DOHH2 (cell line): Measurements from ENCODE around the gene APAF1.

Experiments
- H3F3A ChIP-seq: fragments of 200-600 bp; sonication (generic), shearing (Covaris generic); 2 replicates; pipeline ENCODE4 v1.6.0; 2016; ENCODE audit warnings: antibody characterized with exemption, mild to moderate bottlenecking; ENCODE audit not compliant: control insufficient read depth, insufficient read depth
- H3K27ac ChIP-seq: fragments of 200-600 bp; sonication (generic); 2 replicates; pipeline ENCODE4 v1.5.1; 2014; ENCODE audit warnings: low read depth, mild to moderate bottlenecking, low read length, moderate library complexity
- H3K27me3 ChIP-seq: fragments of 200-600 bp; sonication (generic); 2 replicates; pipeline ENCODE4 v1.6.1; 2014; ENCODE audit warnings: mild to moderate bottlenecking, low read length, mixed read lengths; ENCODE audit not compliant: control insufficient read depth
- H3K36me3 ChIP-seq: fragments of 200-600 bp; sonication (generic); 2 replicates; pipeline ENCODE4 v1.6.1; 2014; ENCODE audit warnings: mild to moderate bottlenecking, low read length, moderate library complexity, mixed read lengths; ENCODE audit not compliant: control insufficient read depth
- H3K4me1 ChIP-seq: fragments of 200-600 bp; sonication (generic); 2 replicates; pipeline ENCODE4 v1.6.1; 2014; ENCODE audit warnings: mild to moderate bottlenecking, low read length, mixed read lengths; ENCODE audit not compliant: control insufficient read depth
- H3K4me2 ChIP-seq: fragments of 200-600 bp; sonication (generic); 2 replicates; pipeline ENCODE4 v1.6.0; 2014; ENCODE audit warnings: mild to moderate bottlenecking, low read length, moderate library complexity
- H3K4me3 ChIP-seq: fragments of 200-600 bp; sonication (generic); 2 replicates; pipeline ENCODE4 v1.5.1; 2014; ENCODE audit warnings: mild to moderate bottlenecking, low read length, mixed read lengths
- H3K79me2 ChIP-seq: fragments of 200-600 bp; sonication (generic); 2 replicates; pipeline ENCODE4 v1.6.1; 2014; ENCODE audit warnings: mild to moderate bottlenecking, low read length, mixed read lengths; ENCODE audit not compliant: control insufficient read depth
- H3K9me2 ChIP-seq: fragments of 200-600 bp; sonication (generic); replicated peaks from 2 replicates; pipeline ENCODE4 v1.6.1; 2014; ENCODE audit warnings: mild to moderate bottlenecking, low read length, mixed read lengths; ENCODE audit not compliant: control insufficient read depth
- H3K9me3 ChIP-seq: fragments of 200-600 bp; sonication (generic); 2 replicates; pipeline ENCODE4 v1.6.1; 2014; ENCODE audit warnings: antibody characterized with exemption, low read length, mixed read lengths; ENCODE audit not compliant: control insufficient read depth, insufficient read depth
- H4K20me1 ChIP-seq: fragments of 200-600 bp; sonication (generic); 2 replicates; pipeline ENCODE4 v1.6.0; 2014; ENCODE audit warnings: low read depth, mild to moderate bottlenecking, antibody characterized with exemption, low read length, moderate library complexity; ENCODE audit not compliant: control insufficient read depth, insufficient read depth
- EZH2phosphoT487 ChIP-seq: fragments of 200-600 bp; sonication (generic); IDR thresholded peaks from 2 replicates; pipeline ENCODE4 v1.6.1; 2017; ENCODE audit warnings: borderline replicate concordance, mild to moderate bottlenecking, antibody characterized with exemption, low read length, moderate library complexity, mixed read lengths
- TF ChIP-seq, protein P1 (sequence below): fragments of 200-600 bp; sonication (generic); IDR thresholded peaks from one replicate; pipeline ENCODE4 v1.5.1; 2014; ENCODE audit warnings: antibody characterized with exemption, mild to moderate bottlenecking, low read depth, low read length; ENCODE audit not compliant: poor library complexity, severe bottlenecking

Gene APAF1

DNA sequence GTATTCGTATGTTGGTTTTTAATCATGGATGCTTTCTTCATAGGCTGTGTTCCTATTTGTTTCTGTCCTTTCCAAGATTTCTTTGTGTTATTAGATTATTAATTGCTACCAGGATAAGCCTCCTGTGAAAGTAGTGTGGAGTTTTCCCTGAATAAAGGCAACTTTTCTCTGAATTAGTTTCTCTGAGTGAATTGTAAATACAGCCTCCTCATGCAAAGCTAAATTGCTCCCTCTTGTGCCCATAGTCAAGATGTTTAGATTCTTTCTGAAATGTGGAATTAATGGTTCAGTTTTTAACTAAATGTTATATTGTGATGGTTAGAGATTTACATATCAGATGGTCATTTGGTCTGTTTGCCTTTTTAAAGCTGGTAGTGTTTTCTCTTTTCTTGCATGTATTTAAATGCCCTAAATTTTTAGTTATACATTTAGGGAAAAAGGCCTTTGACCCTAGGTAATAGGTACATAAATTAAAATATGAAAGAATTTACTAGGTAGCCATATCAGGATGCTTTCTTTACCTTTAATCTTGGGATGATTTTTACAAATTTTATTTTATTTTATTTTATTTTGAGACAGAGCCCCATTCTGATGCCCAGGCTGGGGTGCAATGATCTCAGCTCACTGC, 8.9 kb downstream of the APAF1 start:
- H3K9me3 ChIP-seq: no peaks in the 10 kb centered on the region
- no peaks in the 10 kb centered on the region for H3K4me1 ChIP-seq
- no peaks in the 10 kb centered on the region for H3K9me2 ChIP-seq
- peaks cover 48% of the 10 kb centered on the region for H3K36me3 ChIP-seq
- H3K4me3 ChIP-seq: no peak overlapping the region
- H3K27ac ChIP-seq: no peak overlapping the region
- no peaks in the 10 kb centered on the region; the same call in 1 of the 2 replicates for H3F3A ChIP-seq
- H4K20me1 ChIP-seq: no peaks in the 10 kb centered on the region
- H3K79me2 ChIP-seq: no peaks in the 10 kb centered on the region
- no peaks in the 10 kb centered on the region for H3K27me3 ChIP-seq
- TF ChIP-seq, protein P1, sequence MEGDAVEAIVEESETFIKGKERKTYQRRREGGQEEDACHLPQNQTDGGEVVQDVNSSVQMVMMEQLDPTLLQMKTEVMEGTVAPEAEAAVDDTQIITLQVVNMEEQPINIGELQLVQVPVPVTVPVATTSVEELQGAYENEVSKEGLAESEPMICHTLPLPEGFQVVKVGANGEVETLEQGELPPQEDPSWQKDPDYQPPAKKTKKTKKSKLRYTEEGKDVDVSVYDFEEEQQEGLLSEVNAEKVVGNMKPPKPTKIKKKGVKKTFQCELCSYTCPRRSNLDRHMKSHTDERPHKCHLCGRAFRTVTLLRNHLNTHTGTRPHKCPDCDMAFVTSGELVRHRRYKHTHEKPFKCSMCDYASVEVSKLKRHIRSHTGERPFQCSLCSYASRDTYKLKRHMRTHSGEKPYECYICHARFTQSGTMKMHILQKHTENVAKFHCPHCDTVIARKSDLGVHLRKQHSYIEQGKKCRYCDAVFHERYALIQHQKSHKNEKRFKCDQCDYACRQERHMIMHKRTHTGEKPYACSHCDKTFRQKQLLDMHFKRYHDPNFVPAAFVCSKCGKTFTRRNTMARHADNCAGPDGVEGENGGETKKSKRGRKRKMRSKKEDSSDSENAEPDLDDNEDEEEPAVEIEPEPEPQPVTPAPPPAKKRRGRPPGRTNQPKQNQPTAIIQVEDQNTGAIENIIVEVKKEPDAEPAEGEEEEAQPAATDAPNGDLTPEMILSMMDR: peak; percentile 65
- no peak for TF ChIP-seq EZH2phosphoT487
- H3K4me2 ChIP-seq: no peak overlapping the region

- H3K79me2 ChIP-seq: no peaks in the 10 kb centered on the region
- TF ChIP-seq, protein P1: no peak
- TF ChIP-seq EZH2phosphoT487: no peak
- no peaks in the 10 kb centered on the region for H3F3A ChIP-seq
- H3K27me3 ChIP-seq: no peaks in the 10 kb centered on the region
- H4K20me1 ChIP-seq: no peaks in the 10 kb centered on the region
- H3K4me1 ChIP-seq: no peaks in the 10 kb centered on the region
- H3K9me3 ChIP-seq: no peaks in the 10 kb centered on the region
- H3K9me2 ChIP-seq: no peaks in the 10 kb centered on the region
- H3K4me2 ChIP-seq: no peak overlapping the region
- peaks cover 42% of the 10 kb centered on the region for H3K36me3 ChIP-seq
- no peak overlapping the region for H3K4me3 ChIP-seq
- H3K27ac ChIP-seq: no peak overlapping the region
These were observed 11.4 kb downstream of the APAF1 start for GRCh38 chr12:98656289-98657101.

DNA sequence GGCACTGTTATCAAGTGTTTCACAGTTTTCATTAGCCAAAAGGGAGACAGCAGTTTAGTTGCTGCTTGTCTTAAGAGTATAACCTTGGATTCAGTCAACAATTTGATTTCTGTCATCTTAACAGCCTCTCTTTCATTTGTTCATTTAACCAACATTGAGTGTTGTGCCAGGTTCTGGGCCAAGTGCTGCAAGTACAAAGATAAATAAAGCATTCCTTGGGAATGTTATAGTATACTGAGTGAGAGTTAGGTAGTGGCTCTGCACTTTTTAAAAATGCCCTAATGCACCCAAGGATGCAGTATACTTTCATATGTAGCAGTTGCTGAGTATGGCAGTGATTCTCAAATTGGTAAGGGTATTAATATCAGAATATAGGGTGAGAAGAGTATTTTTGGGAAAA, 15.4 kb downstream of the APAF1 start:
- Histone ChIP-seq H3K79me2 (no peaks in the 10 kb centered on the region), H3F3A (0 out of 2 replicates have a peak, but pooled peaks cover 3% of the 10 kb centered on the region), H3K36me3 (peaks cover 64% of the 10 kb centered on the region), H3K9me3 (no peaks in the 10 kb centered on the region), H3K4me3 (no peak overlapping the region), H3K4me1 (no peaks in the 10 kb centered on the region), H3K9me2 (no peaks in the 10 kb centered on the region), H3K27ac (no peak overlapping the region), H3K4me2 (no peak overlapping the region), H4K20me1 (no peaks in the 10 kb centered on the region), H3K27me3 (no peaks in the 10 kb centered on the region)
- TF ChIP-seq, protein P1: no peak
